ENCODE measurements around the gene RTKN. TPM values are rescaled to one million over a fixed set of nuclear protein-coding genes. Genes with fewer than 3 reads are reported as not detected.

The RTKN gene
- total and polyA plus RNA-seq, 2 of the 13 experiments (the other 11 are each of a cell fraction or from before 2014, with no cell fraction given), result 159 to 166 TPM

- TF ChIP-seq RERE (CRISPR knock-in tag; IDR thresholded peaks at IDR 0.05; ENCODE audit: low read depth) (peak; percentile 70), POLR2AphosphoS2 (IDR thresholded peaks at IDR 0.05; ENCODE audit: low read depth, low read length) (peak; percentile 63; the same call in 1 of the 2 replicates), THYN1 (CRISPR knock-in tag; IDR thresholded peaks at IDR 0.05; ENCODE audit: borderline replicate concordance, low read depth) (no peak; the same call in 1 of the 2 replicates), FOXK1 (CRISPR knock-in tag; IDR thresholded peaks at IDR 0.05; ENCODE audit: borderline replicate concordance, low read depth) (peak; percentile 98), GATAD2A (CRISPR knock-in tag; IDR thresholded peaks at IDR 0.05) (peak; percentile 95), ZNF574 (CRISPR knock-in tag; IDR thresholded peaks at IDR 0.05) (peak; percentile 97), ZNF589 (CRISPR knock-in tag; conservative IDR thresholded peaks at IDR 0.05) (no peak), RARA (CRISPR knock-in tag; IDR thresholded peaks at IDR 0.05) (peak; percentile 72), SP140L (CRISPR knock-in tag; IDR thresholded peaks at IDR 0.05; ENCODE audit: borderline replicate concordance) (peak; percentile 95; the same call in 1 of the 2 replicates), PRDM4 (CRISPR knock-in tag; IDR thresholded peaks at IDR 0.05; ENCODE audit: borderline replicate concordance) (peak; percentile 91; the same call in 1 of the 2 replicates), SP2 (CRISPR knock-in tag; IDR thresholded peaks at IDR 0.05) (peak; percentile 82), FOSL1 (CRISPR knock-in tag; IDR thresholded peaks at IDR 0.05; ENCODE audit: borderline replicate concordance) (no peak), SNAPC5 (CRISPR knock-in tag; IDR thresholded peaks at IDR 0.05; ENCODE audit: borderline replicate concordance) (no peak; the same call in 1 of the 2 replicates), ZMAT3 (CRISPR knock-in tag; conservative IDR thresholded peaks at IDR 0.05) (peak; percentile 79), ZNF274 (CRISPR knock-in tag; IDR thresholded peaks at IDR 0.05) (peak; percentile 85), ZNF3 (CRISPR knock-in tag; IDR thresholded peaks at IDR 0.05) (peak; percentile 32; the same call in 1 of the 2 replicates), FOXA3 (CRISPR knock-in tag; IDR thresholded peaks at IDR 0.05) (peak; percentile 85), HMG20A (CRISPR knock-in tag; IDR thresholded peaks at IDR 0.05; ENCODE audit: borderline replicate concordance) (peak; percentile 27; the same call in 1 of the 2 replicates)
These were observed 13.1 kb upstream of the RTKN start, which contains the start of gene INO80B (continued) for GRCh38 chr2:74454654-74455511.
